T-helper 17 cell (primary cell): ENCODE results near the gene NUDT5. TPM values are rescaled to one million over a fixed set of nuclear protein-coding genes. Genes with fewer than 3 reads are reported as not detected.

Source experiments
- ATAC-seq: fragments of 150-1000 bp; cut with Tn5 transposase; 2 replicates; pipeline ENCODE4 v1.10.0; 2021; ENCODE audit warnings: mild to moderate bottlenecking, moderate library complexity
- DNase-seq, 3 donors: peaks; one replicate each; pipeline versions ENCODE4 v3.0.0 to v3.0.0-alpha.2; 2020 to 2021
- H3K9me3 ChIP-seq: one replicate; pipeline ENCODE4 v1.7.0; 2013; ENCODE audit warnings: low read length, mild to moderate bottlenecking; ENCODE audit not compliant: control insufficient read depth, poor library complexity, severe bottlenecking
- H3K27ac Mint-ChIP-seq: one replicate; pipeline ENCODE4 v1.8.0; 2022; ENCODE audit warnings: mild to moderate bottlenecking, moderate library complexity, mixed read lengths
- H3K27me3 Mint-ChIP-seq: one replicate; pipeline ENCODE4 v1.8.0; 2022; ENCODE audit warnings: mixed read lengths
- H3K36me3 Mint-ChIP-seq: one replicate; pipeline ENCODE4 v1.8.0; 2022; ENCODE audit warnings: low read depth, mixed read lengths
- H3K4me1 Mint-ChIP-seq: one replicate; pipeline ENCODE4 v1.8.0; 2022; ENCODE audit warnings: mild to moderate bottlenecking, mixed read lengths
- H3K4me3 Mint-ChIP-seq: one replicate; pipeline ENCODE4 v1.8.0; 2022; ENCODE audit warnings: mild to moderate bottlenecking, moderate library complexity, mixed read lengths
- total RNA-seq, 4 donors: library from RNA in 2 of 4; stranded (reverse) in 2 of 4; gene quantifications; one replicate each; pipeline ENCODE4 v1.2.3 and lab custom pipeline; 2022 to 2026

Gene NUDT5
- total RNA-seq, 2 donors from 2014 or later = 27.8 to 33.5 TPM

DNA sequence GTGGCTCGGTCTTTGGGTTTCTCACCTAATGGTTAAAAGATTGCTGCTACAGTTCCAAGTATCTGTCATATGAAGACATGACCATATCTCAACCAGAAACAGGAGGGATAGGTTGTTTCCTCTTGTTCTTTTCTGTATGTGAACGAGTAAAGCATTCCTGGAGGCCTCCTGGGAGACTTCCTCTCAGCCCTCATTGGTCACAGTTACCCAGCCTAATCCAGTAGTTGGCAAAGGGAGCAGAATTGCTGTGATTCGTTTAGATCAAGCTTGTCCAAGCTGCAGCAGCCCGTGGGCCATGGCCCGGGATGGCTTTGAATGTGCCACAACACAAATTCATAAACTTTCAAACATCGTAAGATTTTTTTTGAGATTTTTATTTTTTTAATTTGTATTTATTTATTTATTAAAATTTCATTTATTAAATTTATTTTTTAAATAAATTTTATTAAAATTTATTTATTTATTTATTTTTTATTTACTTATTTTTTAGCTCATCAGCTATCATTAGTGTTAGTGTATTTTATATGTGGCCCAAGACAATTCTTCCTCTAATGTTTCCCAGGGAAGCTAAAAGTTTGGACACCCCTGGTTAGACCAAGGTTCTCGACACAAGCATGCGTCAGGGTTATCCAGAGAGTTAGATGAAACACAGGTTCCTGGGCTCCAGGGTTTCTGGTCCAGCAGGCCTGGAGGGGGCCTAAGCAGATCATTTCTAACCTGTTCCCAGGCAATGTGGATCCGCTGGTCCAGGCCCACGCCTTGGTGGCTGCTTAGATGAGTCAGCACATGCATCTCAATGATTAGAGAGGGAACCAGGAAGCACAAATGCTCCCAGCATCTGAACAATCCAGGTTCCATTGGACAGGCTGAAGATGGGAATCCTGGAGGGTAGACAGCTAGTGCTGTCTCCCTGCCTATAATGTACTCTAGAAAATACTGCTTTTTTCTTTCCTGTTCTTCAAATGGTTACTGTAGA is 25.9 kb upstream of the NUDT5 start:
- no peak overlapping the region for H3K27ac Mint-ChIP-seq

DNA sequence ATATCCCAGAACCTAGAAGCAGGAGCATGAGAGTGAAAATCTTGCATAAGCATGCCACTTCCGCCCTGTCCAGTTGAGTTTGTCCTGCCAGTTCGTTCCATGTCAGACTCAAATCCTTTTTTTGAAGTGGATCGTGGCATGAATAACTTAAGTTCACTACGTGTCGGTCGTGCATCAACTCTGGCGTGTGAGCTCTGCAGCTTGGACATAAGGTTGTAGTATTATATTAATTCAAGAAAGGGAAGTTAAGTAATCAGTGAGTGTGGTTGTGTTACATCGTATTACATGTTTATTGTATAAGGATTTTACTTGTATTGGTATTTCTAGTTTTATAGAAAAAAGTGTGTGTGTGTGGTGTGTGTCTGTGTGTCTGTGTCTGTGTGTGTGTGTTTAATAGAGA is 23.3 kb upstream of the NUDT5 start:
- Mint-ChIP-seq H3K4me3 (no peak overlapping the region), H3K4me1 (peaks cover 18% of the 10 kb centered on the region), H3K27me3 (no peaks in the 10 kb centered on the region), H3K36me3 (peaks cover 6% of the 10 kb centered on the region), H3K27ac (peak overlapping the region; percentile 73)
- H3K9me3 ChIP-seq = no peaks in the 10 kb centered on the region
- ATAC-seq = no peak
- no peak for DNase-seq

More for the DNA sequence above, 25.9 kb upstream of the NUDT5 start:
- no peak for DNase-seq
- H3K36me3 Mint-ChIP-seq = peaks cover 6% of the 10 kb centered on the region
- H3K4me3 Mint-ChIP-seq = peak overlapping the region; percentile 41
- no peak for ATAC-seq
- H3K9me3 ChIP-seq = no peaks in the 10 kb centered on the region
- H3K4me1 Mint-ChIP-seq = peaks cover 6% of the 10 kb centered on the region
- no peaks in the 10 kb centered on the region for H3K27me3 Mint-ChIP-seq

DNA sequence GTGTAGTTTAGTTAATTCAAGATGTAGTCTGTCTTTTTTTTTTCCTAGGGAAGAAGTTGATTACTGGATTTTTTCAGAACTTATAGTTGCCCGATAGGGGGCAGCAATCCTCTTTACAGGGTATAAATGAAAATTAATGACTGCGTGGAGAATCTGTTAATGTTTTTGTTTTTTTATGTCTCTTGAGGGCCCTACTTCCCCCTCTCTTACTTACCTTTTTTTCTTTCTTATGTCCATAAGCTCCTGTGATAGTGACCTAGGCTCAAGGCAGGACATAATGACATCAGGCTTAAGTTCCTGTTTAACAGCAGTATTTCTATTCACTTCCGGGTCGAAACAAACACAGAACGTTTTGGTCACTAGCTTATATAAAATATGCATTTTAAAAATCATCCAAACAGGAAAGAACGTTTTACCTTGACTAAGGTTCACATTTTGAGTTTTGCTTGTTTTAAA is 19.1 kb upstream of the NUDT5 start:
- Mint-ChIP-seq H3K36me3 (peaks cover 7% of the 10 kb centered on the region), H3K27ac (peak overlapping the region; percentile 88), H3K4me3 (peak overlapping the region; percentile 59), H3K27me3 (no peaks in the 10 kb centered on the region), H3K4me1 (peaks cover 19% of the 10 kb centered on the region)
- no peaks in the 10 kb centered on the region for H3K9me3 ChIP-seq
- ATAC-seq (peak; percentile 58), DNase-seq (peak in 1 of 3 donors; percentile 39)

DNA sequence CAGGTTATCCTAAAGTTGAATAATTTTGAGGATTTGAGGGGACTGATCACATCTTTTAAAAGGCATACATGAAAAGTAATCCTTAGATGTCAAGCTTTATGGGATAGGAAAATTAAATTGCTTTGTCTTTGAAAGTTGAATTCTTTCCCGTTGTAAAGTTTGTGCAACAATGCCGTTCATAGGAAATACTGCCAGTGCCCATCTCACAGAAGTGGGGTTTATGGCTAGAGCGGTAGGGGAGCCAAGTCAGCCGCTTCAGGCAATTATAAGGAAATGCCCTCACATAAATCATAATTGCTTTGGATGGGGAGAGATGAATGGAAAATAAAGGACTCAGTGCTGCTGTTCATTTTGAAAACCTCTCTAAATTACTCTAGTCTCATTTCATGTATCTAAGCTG is 18.4 kb upstream of the NUDT5 start:
- H3K9me3 ChIP-seq = no peaks in the 10 kb centered on the region
- no peak overlapping the region for H3K4me3 Mint-ChIP-seq
- H3K27ac Mint-ChIP-seq = peak overlapping the region; percentile 88
- ATAC-seq (no peak), DNase-seq (no peak)
- peaks cover 20% of the 10 kb centered on the region for H3K4me1 Mint-ChIP-seq
- H3K36me3 Mint-ChIP-seq = peaks cover 7% of the 10 kb centered on the region
- no peaks in the 10 kb centered on the region for H3K27me3 Mint-ChIP-seq

DNA sequence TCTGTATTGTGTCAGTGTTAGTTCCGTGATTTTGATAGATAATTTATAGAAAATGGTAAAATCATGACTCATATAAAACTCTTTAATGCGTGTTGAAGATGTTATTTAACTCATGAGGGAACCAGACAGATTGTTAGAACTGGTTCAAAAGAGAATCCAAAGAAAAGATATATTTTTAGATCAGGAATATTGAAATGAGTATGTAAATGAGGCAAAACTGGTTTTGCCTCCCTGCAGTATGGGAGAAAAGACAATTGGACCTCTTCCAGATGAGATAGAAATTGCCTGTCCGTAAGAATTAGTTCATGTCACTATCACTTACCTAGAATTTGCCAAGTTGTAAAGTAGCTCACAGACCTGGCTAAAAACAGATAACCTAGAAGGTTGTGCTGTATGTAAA is 17.9 kb upstream of the NUDT5 start:
- DNase-seq (no peak), ATAC-seq (no peak)
- Mint-ChIP-seq H3K4me3 (no peak overlapping the region), H3K36me3 (peaks cover 3% of the 10 kb centered on the region), H3K27ac (peak overlapping the region; percentile 88), H3K27me3 (no peaks in the 10 kb centered on the region), H3K4me1 (peaks cover 23% of the 10 kb centered on the region)
- H3K9me3 ChIP-seq = no peaks in the 10 kb centered on the region

DNA sequence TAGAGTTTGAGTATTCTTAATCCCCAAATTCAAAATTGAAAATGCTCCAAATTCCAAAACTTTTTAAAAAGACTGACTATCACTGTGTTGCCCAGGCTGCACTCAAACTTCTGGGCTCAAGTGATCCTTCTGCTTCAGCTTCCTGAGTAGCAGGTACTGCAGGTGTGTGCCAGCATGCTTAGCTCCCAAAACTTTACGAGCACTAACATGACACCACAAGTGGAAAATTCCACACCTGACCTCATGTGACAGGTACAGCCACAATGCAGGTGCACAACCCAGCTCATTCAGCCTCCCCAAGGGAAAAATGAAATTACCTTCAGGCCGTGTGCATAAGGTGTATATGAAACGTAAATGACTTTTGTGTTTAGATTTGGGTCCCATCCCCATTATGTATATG is 16.8 kb upstream of the NUDT5 start:
- Mint-ChIP-seq H3K4me3 (no peak overlapping the region), H3K4me1 (peaks cover 32% of the 10 kb centered on the region), H3K27me3 (no peaks in the 10 kb centered on the region), H3K27ac (no peak overlapping the region), H3K36me3 (peaks cover 6% of the 10 kb centered on the region)
- DNase-seq (no peak), ATAC-seq (no peak)
- no peaks in the 10 kb centered on the region for H3K9me3 ChIP-seq

DNA sequence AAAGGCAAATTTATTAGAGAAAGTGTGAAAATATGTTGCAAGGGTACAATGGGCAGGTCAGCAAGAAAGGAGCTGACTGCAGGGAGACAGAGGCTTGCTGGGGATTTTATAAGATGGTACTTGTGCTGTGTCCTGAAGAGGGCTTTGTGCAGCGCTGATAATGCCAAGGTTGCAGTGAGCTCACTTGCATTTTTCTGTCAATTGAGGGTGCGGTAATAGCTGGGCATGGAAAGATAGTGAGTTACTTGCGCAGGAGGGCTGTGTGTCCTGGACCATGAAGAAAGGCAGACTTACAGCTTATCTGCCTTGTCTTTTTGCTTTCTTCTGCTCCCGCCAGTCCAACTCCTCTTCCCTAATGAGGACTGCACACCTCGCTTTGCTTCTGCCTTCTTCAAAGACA is 12.8 kb upstream of the NUDT5 start:
- Mint-ChIP-seq H3K27ac (peak overlapping the region; percentile 51), H3K27me3 (no peaks in the 10 kb centered on the region), H3K4me1 (peaks cover 29% of the 10 kb centered on the region), H3K4me3 (no peak overlapping the region), H3K36me3 (peaks cover 9% of the 10 kb centered on the region)
- ATAC-seq (no peak), DNase-seq (no peak)
- H3K9me3 ChIP-seq = no peaks in the 10 kb centered on the region

DNA sequence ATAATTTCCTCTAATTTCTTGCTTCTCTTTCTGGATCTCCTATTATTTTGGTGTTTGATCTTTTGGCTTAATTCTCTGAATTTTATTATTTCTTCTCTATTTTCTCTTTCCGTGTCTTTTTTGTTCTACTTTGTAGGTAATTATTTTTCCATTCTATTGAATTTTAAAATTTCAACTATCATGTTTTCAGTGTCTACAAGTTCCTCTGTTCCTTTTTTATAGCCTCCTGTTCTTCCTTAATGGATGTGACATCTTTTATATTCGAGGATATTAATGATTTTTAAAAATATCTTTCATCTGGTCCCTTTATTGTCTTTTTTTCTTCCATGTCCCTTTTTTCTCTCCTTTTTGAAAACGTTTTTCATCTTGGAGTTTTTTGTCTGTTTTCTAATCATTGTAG is 11.4 kb upstream of the NUDT5 start:
- Mint-ChIP-seq H3K36me3 (peaks cover 8% of the 10 kb centered on the region), H3K27me3 (no peaks in the 10 kb centered on the region), H3K4me1 (peaks cover 30% of the 10 kb centered on the region), H3K4me3 (no peak overlapping the region), H3K27ac (peak overlapping the region; percentile 67)
- DNase-seq (no peak), ATAC-seq (no peak)
- H3K9me3 ChIP-seq = no peaks in the 10 kb centered on the region

DNA sequence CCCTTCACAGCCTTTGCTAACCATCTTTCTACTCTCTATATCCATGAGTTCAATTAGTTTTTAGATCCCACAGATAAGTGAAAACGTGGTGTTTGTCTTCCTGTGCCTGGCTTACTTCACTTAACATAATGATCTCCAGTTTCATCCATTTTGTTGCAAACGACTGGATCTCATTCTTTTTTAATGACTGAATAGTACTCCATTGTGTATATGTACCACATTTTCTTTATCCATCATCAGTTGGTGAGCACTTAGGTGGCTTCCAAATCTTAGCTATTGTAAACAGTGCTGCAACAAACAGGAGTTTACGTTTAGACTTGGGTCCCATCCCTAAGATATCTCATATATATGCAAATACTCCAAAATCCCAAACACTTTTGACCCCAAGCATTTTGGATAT is 9.4 kb upstream of the NUDT5 start:
- Mint-ChIP-seq H3K36me3 (peaks cover 14% of the 10 kb centered on the region), H3K4me3 (no peak overlapping the region), H3K27me3 (no peaks in the 10 kb centered on the region), H3K27ac (no peak overlapping the region), H3K4me1 (peaks cover 37% of the 10 kb centered on the region)
- DNase-seq = no peak
- no peaks in the 10 kb centered on the region for H3K9me3 ChIP-seq
- no peak for ATAC-seq

DNA sequence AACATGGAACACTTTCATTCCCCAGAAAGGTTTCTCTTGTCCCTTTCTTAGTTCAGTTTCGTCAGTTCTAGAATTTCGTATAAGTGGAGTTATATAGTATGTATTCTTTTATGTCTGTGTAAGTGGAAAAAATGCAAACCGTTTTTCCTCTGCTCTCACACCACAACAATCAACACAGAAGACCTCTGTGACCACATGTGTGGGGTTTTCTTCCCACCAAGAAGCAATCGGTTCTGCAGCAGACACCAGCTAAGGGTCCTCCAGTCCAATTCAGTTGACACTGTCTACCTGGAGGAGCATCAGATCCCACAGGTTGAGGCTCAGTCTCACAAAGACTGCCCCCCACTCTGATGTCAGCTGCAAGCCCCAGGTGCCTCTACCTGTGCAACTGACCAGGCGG is 6.5 kb upstream of the NUDT5 start:
- no peak overlapping the region for H3K4me3 Mint-ChIP-seq
- ATAC-seq = no peak
- DNase-seq = no peak
- H3K27ac Mint-ChIP-seq = peak overlapping the region; percentile 19
- H3K36me3 Mint-ChIP-seq = peaks cover 9% of the 10 kb centered on the region
- H3K4me1 Mint-ChIP-seq = peaks cover 32% of the 10 kb centered on the region
- no peaks in the 10 kb centered on the region for H3K27me3 Mint-ChIP-seq
- no peaks in the 10 kb centered on the region for H3K9me3 ChIP-seq

DNA sequence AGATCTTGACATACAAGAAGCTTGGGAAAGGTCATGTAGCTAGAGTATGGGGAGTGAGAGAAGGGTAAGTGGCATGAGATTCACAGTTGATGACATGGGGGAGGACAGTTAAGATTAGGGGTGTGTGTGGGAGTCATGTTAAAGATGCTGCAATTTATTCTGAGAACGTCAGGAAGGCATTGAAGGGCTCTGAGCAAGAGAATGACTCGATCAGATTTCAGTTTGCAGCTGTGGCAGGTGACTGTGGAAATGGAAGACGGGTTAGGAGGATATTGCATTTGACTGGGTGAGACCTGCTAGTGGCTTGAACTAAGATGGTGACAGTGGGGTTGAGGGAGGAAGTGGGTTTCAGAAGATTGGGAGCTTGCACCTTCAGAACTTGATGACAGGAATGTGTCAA is 5.9 kb upstream of the NUDT5 start:
- Mint-ChIP-seq H3K4me3 (peak overlapping the region; percentile 82), H3K4me1 (peaks cover 32% of the 10 kb centered on the region), H3K36me3 (peaks cover 9% of the 10 kb centered on the region), H3K27ac (peak overlapping the region; percentile 86), H3K27me3 (no peaks in the 10 kb centered on the region)
- DNase-seq (no peak), ATAC-seq (no peak)
- H3K9me3 ChIP-seq = no peaks in the 10 kb centered on the region

DNA sequence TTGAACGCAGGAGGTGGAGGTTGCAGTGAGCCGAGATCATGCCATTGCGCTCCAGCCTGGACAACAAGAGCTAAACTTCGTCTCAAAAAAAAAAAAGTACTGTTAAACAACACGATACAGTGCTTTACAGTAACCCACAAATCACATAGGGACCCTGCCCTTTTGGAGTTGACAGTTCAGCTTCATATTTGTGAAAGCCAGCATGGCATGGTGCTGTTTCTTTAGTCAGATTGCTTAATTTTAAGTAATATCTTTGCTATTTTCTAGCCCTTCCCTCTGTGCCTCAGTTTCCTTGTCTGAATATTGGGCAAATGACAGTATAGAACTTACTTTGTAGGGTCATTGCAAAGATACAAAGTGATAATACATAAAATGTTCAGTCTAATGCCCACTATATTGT is 5.2 kb upstream of the NUDT5 start:
- Mint-ChIP-seq H3K36me3 (peaks cover 13% of the 10 kb centered on the region), H3K4me3 (no peak overlapping the region), H3K27me3 (no peaks in the 10 kb centered on the region), H3K4me1 (peaks cover 39% of the 10 kb centered on the region), H3K27ac (peak overlapping the region; percentile 86)
- no peaks in the 10 kb centered on the region for H3K9me3 ChIP-seq
- DNase-seq (no peak), ATAC-seq (no peak)

DNA sequence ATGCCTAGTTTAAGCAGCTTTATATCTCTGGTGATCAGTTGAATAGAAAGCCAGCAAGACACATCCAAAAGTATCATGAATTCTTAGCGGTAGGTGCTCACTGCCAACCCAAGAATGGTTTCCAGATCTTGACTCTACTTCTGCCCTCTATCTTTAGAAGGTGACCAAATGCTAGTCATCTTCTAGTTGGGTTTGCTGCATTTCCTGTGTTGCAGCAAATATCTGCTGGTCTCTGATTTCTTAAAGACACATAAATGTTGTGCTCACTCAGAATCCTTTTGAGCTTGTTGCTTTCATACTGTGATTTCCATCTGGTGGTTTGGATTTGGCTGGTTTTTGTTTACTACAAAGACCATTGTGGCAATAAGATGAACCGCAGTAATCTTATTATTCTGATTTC is 2.5 kb upstream of the NUDT5 start:
- ATAC-seq = no peak

More for the DNA sequence above, 2.5 kb upstream of the NUDT5 start:
- H3K27ac Mint-ChIP-seq = peak overlapping the region; percentile 59
- no peaks in the 10 kb centered on the region for H3K9me3 ChIP-seq
- no peak for DNase-seq
- H3K4me3 Mint-ChIP-seq = peak overlapping the region; percentile 53
- H3K4me1 Mint-ChIP-seq = peaks cover 43% of the 10 kb centered on the region
- no peaks in the 10 kb centered on the region for H3K27me3 Mint-ChIP-seq
- H3K36me3 Mint-ChIP-seq = peaks cover 14% of the 10 kb centered on the region
